Activated effector memory CD4-positive, alpha-beta T cell treated with Interleukin-2 at 50 U/mL for 16 hours (primary cell): ENCODE measurements around the gene GLT1D1.
"Not testable (repeated sequence)": the region's sequence is repeated elsewhere in the genome, so short reads cannot be mapped to it uniquely, and the experiment has no call there.

Experiments used
- DNase-seq: peaks from one replicate; pipeline ENCODE4 v3.0.0-alpha.2; 2020

GLT1D1 gene

DNA sequence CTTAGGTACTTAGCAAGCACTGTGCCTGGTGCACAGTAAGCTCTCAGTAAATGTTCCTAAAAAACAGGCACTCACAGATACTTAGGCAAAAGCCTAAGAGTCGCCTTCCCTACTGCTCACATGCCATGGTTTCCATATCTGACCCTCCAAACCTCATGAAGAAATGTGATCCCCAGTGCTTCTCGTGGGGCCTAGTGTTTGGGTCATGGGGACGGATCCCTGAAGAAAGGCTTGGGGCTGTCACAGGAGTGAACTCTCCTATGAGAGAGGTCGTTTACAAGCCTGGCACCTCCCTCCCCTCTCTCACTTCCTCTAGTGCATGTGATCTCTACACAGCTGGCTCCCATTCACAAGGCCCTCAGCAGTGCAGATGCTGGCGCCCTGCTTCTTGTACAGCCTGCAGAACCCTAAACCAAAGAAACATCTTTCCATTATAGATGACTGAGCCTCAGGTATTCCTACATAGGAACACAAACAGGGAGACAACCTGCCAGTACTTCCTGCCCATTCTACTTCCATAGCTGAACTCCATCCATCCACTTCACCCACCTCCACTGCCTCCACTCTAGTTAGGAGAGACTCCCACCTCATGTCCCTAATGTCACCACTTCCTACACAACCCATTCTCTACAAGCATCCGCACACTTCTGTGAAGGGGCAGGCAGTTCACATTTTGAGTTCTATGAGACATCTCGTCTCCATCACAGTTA lies 32.4 kb upstream of the GLT1D1 start:
- no peak for DNase-seq

DNA sequence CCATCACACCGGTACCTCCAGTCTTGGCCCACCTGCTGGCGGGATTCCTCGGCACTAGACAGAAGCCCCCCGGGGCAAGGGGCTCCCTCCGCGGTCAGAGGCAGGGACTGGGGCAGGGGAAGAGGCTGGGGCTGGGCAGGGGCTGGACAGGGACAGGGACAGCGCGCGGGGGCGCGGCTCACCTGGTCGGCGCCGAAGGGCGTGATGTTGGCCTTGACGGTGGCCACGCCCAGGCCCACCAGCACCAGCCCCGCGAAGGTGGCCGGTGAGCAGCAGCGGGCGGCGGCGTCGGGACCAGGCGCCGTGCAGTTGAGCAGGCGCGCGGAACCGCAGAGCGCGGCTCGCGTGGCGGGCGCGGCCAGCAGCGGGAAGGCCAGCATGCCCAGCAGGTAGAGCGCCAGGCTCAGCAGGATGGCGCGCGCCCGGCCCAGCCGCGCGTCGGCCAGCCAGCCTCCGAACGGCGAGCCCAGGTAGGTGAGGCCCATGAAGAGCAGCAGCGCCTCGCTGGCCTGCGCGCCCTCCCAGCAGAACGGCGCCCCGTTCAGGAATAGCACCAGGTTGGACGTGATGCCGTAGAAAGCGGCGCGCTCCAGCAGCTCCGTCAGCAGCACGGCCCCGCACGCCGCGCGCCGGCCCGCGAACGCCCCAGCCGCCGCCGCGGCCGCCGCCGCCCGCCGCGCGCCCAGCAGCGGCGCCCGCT lies 29.9 kb upstream of the GLT1D1 start:
- no peak for DNase-seq

DNA sequence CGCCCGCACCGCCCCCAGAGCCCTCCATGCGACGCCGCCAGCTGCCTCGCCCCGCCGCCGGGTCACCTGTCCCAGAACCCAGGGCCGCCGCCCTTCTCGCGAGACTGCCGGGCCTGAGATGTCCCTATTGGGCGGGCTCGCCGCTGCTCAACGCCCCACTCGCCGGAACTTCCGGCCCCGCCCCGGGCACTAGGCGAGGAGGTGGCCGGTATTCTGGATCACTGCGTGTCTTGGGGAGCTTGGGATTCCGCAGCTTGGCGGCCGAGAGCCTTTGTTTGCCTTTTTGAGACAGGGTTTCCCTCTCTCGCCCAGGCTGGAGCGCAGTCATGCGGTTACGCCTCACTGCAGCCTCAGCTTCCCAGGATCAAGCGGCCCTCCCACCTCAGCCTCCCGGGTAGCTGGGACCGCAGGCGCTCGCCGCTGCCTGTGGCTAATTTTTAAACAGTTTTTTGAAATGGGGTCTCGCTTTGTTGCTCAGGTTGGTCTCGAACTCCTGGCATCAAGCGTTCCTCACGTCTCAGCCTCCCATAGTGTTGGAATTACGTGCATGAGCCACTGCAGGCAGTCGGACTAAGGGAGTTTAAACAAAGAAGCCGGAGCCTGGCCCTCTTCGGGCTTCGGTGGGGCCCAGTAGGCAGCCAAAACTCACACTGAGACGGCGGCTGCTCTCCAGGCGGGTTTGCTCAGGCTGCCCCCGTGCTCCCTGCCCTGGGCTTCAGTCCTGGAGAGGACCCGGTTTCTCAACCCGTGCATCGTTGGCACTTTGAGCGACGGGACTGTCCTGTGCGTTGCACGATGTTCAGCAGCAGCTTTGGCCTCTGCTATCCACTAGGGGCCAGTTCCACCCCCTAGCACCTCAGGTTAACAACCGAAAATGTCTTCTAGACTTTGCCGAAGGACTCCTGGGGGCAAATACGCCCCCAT lies 29.1 kb upstream of the GLT1D1 start, which contains the start of gene SLC15A4:
TSS of gene SLC15A4 (minus strand) at position 43 of the 924 bp plus-strand sequence. CDS start at position 28, 15 bp downstream.
- peak; percentile 81 for DNase-seq

DNA sequence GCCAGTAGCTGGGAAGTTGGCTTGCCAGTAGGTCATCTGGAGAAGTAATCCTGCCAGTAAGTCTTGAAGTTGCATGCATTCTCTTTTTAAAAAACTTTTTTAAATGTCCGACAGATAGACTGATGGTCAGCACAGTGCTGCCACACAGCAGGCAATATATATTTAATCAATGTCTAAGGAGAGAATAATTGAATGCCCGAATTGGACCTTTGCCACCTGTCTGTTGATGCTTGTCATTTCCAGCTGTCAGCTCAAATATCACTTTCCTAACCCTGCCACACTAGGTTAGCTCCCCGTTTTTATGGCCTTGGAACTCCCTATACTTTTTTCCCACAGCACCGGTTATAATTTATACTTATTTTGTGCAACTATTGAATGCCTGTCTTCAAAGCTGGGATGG lies 27.4 kb upstream of the GLT1D1 start:
- no peak for DNase-seq

GRCh38 chr12:128827724-128828123 lies 25.6 kb upstream of the GLT1D1 start:
- DNase-seq, result no peak

GRCh38 chr12:128829861-128830504 lies 23.3 kb upstream of the GLT1D1 start:
- DNase-seq, result no peak

GRCh38 chr12:128830505-128830893 lies 22.8 kb upstream of the GLT1D1 start:
- no peak for DNase-seq

- no peak for DNase-seq
Measured at GRCh38 chr12:128833418-128833817, 19.9 kb upstream of the GLT1D1 start.

GRCh38 chr12:128839885-128840284 lies 13.4 kb upstream of the GLT1D1 start:
- DNase-seq, result not testable (repeated sequence)

- no peak for DNase-seq
Measured at GRCh38 chr12:128840862-128841468, 12.3 kb upstream of the GLT1D1 start.

GRCh38 chr12:128842579-128842978 lies 10.7 kb upstream of the GLT1D1 start:
- no peak for DNase-seq

DNA sequence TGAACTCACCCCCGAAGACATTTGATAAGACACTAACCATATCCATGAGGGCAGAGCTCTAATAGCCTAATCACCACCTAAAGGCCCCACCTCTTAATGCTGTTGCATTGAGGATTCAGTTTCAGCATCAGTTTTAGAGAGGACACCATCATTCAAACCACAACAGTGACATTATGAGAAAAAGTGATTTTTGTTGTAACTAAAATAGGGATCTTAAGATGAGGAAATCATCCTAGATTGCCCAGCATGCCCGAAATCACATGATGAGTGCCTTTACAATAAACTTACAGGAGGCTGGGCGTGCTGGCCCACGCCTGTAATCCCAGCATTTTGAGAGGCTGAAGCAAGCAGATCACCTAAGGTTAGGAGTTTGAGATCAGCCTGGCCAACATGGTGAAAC lies 9.7 kb upstream of the GLT1D1 start:
- no peak for DNase-seq

DNA sequence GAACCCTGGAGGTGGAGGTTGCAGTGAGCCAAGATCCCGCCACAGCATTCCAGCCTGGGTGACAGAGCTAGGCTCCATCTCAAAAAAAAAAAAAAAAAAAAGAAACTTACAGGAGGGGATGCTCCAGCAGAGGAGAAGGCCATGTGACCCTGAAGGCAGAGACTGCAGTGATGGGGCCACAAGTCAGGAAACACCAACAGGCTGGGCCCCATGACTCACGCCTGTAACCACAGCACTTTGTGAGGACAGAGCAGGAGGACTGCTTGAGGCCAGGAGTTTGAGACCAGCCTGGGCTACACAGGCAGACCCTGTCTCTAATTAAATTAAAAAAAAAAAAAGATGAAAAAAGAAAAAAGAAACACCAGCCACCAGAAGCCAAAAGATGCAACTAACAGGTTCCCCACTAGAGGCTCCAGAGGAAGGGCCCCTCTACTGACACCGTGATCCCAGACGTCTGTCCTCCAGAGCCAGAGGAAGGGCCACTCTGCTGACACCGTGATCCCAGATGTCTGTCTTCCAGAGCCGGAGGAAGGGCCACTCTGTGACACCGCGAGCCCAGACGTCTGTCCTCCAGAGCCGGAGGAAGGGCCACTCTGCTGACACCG lies 9.1 kb upstream of the GLT1D1 start:
- DNase-seq, result no peak

GRCh38 chr12:128846671-128847070 lies 6.6 kb upstream of the GLT1D1 start:
- DNase-seq, result not testable (repeated sequence)

DNA sequence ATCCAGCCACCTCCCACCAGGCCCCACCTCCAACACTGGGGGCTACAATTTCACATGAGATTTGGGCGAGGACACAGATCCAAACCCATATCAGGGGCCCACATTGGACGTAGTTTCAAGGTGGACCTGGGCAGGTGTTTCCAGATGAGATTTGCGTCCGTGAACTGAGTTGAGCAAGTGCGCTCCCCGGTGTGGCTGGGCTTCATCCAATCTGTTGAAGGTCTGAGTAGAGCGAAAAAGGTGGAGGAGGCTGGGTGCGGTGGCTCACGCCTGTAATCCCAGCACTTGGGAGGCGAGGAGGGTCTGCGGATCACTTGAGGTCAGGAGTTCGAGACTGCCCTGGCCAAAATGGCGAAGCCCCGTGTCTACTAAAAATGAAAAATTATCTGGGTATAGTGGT lies 4.9 kb upstream of the GLT1D1 start:
- DNase-seq, result no peak

GRCh38 chr12:128849806-128850205 lies 3.5 kb upstream of the GLT1D1 start:
- DNase-seq, result not testable (repeated sequence)

GRCh38 chr12:128850400-128850799 lies 2.9 kb upstream of the GLT1D1 start:
- DNase-seq, result no peak

- DNase-seq, result not testable (repeated sequence)
Measured at GRCh38 chr12:128851429-128851828, 1.8 kb upstream of the GLT1D1 start.

- DNase-seq, result no peak
Measured at GRCh38 chr12:128852026-128852698, 1.1 kb upstream of the GLT1D1 start.

- DNase-seq, result no peak
Measured at GRCh38 chr12:128853600-128854197, 421 bp downstream of the GLT1D1 start.
